ENCODE results near the gene NCAPG2.

NCAPG2 gene

DNA sequence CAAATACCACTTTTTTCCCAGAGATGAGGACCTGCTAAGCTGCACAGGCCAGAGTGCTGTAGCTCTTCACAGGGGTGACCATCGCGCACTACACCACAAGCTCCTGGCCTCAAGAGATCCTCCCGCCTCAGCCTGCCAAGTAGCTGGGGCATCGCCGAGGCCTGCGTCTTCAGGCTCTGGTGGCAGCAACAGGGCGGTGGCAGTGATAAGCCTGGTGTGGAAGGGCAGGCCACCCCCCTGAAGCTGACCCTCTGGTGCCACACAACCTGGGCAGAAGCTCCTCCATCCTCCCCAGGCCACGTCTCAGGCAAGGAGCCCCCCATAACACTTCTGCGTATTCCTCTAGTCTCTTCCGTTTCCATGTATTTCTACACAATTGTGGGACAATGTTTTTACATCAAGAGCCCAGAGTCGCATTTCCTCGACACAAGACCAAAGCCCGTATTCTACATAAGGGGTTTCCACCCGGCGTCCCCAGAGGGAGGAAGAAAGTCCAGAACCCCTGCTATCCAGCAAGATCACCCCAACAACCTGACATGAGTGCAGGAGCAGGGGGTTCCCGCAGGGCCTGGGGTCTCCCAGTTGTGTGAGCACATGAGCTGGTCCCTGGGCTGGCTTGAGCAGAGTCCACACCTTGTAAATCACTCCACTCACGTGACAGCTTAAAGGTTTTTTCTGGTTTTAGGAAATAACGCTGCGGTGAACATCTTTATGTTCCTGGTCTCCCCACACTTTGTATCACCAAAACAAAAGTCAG lies 37.6 kb upstream of the NCAPG2 start:
- H3K36me3 Mint-ChIP-seq (ENCODE audit: insufficient read depth), result peaks cover 86% of the 10 kb centered on the region
- H3K4me3 Mint-ChIP-seq, result no peak overlapping the region
- ATAC-seq (replicated peaks), result no peak
- DNase-seq, result no peak
- no peak overlapping the region for H3K27ac Mint-ChIP-seq
- H3K9me3 Mint-ChIP-seq, result no peaks in the 10 kb centered on the region
- H3K27me3 Mint-ChIP-seq, result no peaks in the 10 kb centered on the region
- peaks cover 0 to 2% of the 10 kb centered on the region in 2 donors for H3K4me1 Mint-ChIP-seq (ENCODE audit: low read depth in 2 of 2)

DNA sequence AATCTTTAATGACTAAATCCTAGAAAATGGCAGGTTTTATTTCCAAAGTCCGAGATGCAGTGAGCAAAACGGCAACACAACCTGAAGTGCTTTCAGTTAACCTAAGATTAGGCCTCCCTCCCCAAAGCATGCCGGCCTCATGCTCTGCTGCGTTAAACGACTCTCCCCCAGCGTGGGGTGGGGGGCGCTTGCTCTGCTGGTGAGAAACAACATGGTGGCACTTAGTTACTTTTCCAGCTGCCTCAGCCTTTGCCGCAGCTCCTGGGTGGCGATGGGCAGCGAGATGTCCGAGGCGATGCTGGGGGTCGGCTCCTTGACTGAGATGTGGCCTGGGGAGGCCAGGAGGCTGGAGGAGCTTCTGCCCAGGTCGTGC lies 36.7 kb upstream of the NCAPG2 start:
- no peaks in the 10 kb centered on the region for H3K4me1 Mint-ChIP-seq (ENCODE audit: low read depth in 2 of 2)
- H3K27ac Mint-ChIP-seq, result no peak overlapping the region
- DNase-seq, result no peak
- H3K9me3 Mint-ChIP-seq, result no peaks in the 10 kb centered on the region
- no peak overlapping the region for H3K4me3 Mint-ChIP-seq
- H3K36me3 Mint-ChIP-seq (ENCODE audit: insufficient read depth), result peaks cover 77% of the 10 kb centered on the region
- H3K27me3 Mint-ChIP-seq, result no peaks in the 10 kb centered on the region
- ATAC-seq (replicated peaks), result no peak

DNA sequence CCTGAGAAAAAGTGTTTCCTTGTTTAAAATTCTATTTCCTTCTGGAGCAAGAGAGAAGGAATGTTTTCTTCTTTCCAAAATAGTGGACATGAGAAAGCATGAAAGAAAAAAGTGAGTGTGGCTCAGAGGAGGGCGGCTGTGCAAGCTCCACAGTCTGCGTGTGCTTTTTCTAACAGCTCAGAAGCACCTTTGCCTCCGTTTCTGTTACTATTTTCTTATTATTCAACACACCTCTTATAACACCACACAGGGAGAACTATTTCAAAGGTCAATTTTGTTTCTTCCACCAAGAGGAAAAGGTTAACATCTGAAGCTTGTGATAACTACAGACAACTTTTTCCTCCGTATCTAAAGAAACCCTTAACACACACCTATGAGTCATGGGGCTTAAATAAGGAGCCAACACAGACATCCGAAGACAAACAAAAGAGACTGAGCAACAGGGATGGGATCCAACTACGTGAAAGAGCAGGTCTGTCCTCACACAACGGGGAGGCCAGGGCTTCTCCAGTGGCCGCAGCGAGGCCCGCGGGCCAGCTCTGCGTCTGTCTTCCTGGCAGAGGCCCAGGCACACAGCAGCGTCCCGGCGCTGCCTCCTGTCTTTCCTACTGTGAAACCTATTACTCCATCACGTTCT lies 36.2 kb upstream of the NCAPG2 start:
- Mint-ChIP-seq H3K4me3 (no peak overlapping the region), H3K27ac (peak overlapping the region; percentile 51 to 57), H3K9me3 (no peaks in the 10 kb centered on the region), H3K4me1 (ENCODE audit: low read depth in 2 of 2) (no peaks in the 10 kb centered on the region), H3K27me3 (no peaks in the 10 kb centered on the region), H3K36me3 (ENCODE audit: insufficient read depth) (peaks cover 76% of the 10 kb centered on the region)
- ATAC-seq (replicated peaks) (no peak), DNase-seq (no peak)

DNA sequence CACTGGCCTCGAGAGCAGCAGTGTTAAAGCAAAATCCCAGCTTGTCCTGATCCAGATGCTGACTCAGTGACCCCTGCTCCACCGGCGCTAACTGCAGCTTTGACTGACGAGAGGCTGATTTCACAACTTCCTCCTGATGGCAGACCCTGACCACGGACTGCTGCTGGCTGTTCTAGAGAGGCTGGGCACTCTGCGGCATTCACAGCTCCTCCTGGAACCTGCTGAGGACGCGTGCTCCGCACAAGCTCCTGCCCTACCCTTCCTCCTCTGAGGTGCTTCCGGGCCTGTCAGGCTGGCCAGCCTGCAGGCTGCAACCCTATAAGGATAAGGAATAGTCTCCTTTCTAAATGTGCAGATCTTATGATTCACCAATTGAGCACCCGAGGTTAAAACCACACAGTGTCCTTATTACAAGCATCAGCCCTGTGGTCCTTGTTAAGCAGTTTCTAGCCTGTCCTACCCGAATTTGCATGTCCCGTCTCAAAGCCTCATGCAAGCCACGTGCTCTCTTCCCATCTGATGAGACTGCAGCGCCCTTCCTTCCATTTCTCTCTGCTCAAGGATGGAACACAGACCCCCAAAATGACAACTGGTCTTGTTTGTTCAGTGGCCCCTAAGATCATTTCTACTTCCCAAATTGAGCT lies 35.5 kb upstream of the NCAPG2 start:
- no peaks in the 10 kb centered on the region for H3K27me3 Mint-ChIP-seq
- peak overlapping the region; percentile 51 to 57 for H3K27ac Mint-ChIP-seq
- DNase-seq (no peak), ATAC-seq (replicated peaks) (no peak)
- peaks cover 75% of the 10 kb centered on the region for H3K36me3 Mint-ChIP-seq (ENCODE audit: insufficient read depth)
- H3K9me3 Mint-ChIP-seq, result no peaks in the 10 kb centered on the region
- H3K4me1 Mint-ChIP-seq (ENCODE audit: low read depth in 2 of 2), result no peaks in the 10 kb centered on the region
- no peak overlapping the region for H3K4me3 Mint-ChIP-seq

GRCh38 chr7:158738841-158739240 lies 34.2 kb upstream of the NCAPG2 start:
- ATAC-seq (replicated peaks) (no peak), DNase-seq (no peak)
- Mint-ChIP-seq H3K9me3 (no peaks in the 10 kb centered on the region), H3K27me3 (no peaks in the 10 kb centered on the region), H3K4me1 (ENCODE audit: low read depth in 2 of 2) (no peaks in the 10 kb centered on the region), H3K36me3 (ENCODE audit: insufficient read depth) (peaks cover 84% of the 10 kb centered on the region), H3K4me3 (no peak overlapping the region), H3K27ac (peak overlapping the region in 1 of 2 donors; percentile 17)

DNA sequence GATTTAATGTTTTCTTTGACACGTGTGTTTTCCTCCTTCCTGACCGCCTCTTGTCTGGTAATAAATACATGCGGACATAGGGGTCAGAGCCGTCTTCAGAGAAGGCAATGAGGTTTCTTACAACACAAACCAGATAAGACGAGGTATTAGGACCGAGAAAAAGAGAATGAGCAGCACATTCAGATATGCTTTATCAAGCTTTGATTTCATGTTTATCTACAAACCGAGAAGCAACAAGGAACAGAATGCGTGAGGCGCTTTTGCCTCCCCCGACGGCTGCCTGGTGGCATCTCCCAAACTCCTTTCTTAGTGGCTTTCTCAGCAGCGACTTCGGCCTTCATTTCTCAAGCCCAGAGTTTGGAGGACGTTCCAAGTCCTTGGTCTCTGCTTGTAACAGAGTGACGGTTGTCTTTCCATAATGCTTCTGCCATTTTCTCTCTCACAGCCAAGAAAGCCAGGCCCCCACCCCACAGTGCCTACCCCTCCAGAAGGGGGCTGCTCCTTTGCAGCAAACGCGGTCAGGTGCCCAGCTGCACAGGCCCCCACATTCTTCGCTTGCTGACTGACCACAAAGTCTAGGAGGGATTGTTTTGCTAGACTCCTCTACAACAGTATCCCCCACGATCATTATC lies 32.6 kb upstream of the NCAPG2 start:
- Mint-ChIP-seq H3K4me3 (no peak overlapping the region), H3K27ac (no peak overlapping the region), H3K36me3 (ENCODE audit: insufficient read depth) (peaks cover 75% of the 10 kb centered on the region), H3K4me1 (ENCODE audit: low read depth in 2 of 2) (no peaks in the 10 kb centered on the region), H3K27me3 (no peaks in the 10 kb centered on the region), H3K9me3 (no peaks in the 10 kb centered on the region)
- DNase-seq, result no peak
- ATAC-seq (replicated peaks), result no peak

GRCh38 chr7:158735935-158736334 lies 31.3 kb upstream of the NCAPG2 start:
- no peaks in the 10 kb centered on the region for H3K4me1 Mint-ChIP-seq (ENCODE audit: low read depth in 2 of 2)
- no peak for DNase-seq
- no peaks in the 10 kb centered on the region for H3K27me3 Mint-ChIP-seq
- H3K27ac Mint-ChIP-seq, result peak overlapping the region; percentile 28 to 63
- no peaks in the 10 kb centered on the region for H3K9me3 Mint-ChIP-seq
- no peak overlapping the region for H3K4me3 Mint-ChIP-seq
- H3K36me3 Mint-ChIP-seq (ENCODE audit: insufficient read depth), result peaks cover 72% of the 10 kb centered on the region
- no peak for ATAC-seq (replicated peaks)

DNA sequence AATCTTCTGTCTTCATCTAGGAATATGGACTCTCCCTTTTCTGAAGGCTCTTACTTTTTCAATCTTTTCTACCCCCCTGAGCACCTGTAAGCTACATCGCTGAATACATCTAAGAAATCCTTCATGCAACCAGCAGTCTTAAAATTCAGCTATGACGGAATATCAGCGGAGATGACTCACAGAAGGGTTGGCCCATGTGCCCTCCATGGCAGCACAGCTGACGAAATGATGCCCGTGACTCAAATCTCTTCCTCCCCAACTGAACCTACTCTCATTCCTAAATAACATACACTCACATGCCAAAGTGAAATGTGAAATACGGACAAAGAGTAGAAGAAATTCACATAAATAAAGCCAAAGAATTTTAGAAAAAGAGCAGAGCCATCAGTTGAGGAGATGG lies 30.3 kb upstream of the NCAPG2 start:
- Mint-ChIP-seq H3K27ac (peak overlapping the region in 1 of 2 donors; percentile 52), H3K4me1 (ENCODE audit: low read depth in 2 of 2) (peaks cover 0 to 2% of the 10 kb centered on the region in 2 donors), H3K9me3 (no peaks in the 10 kb centered on the region), H3K27me3 (no peaks in the 10 kb centered on the region), H3K36me3 (ENCODE audit: insufficient read depth) (peaks cover 65% of the 10 kb centered on the region), H3K4me3 (no peak overlapping the region)
- DNase-seq (no peak), ATAC-seq (replicated peaks) (no peak)

GRCh38 chr7:158733775-158734494 lies 29.3 kb upstream of the NCAPG2 start:
- Mint-ChIP-seq H3K4me1 (ENCODE audit: low read depth in 2 of 2) (peaks cover 0 to 2% of the 10 kb centered on the region in 2 donors), H3K36me3 (ENCODE audit: insufficient read depth) (peaks cover 56% of the 10 kb centered on the region), H3K27ac (peak overlapping the region in 1 of 2 donors; percentile 44), H3K27me3 (no peaks in the 10 kb centered on the region), H3K9me3 (no peaks in the 10 kb centered on the region), H3K4me3 (no peak overlapping the region)
- ATAC-seq (replicated peaks) (no peak), DNase-seq (no peak)

GRCh38 chr7:158733220-158733519 lies 28.6 kb upstream of the NCAPG2 start:
- no peaks in the 10 kb centered on the region for H3K27me3 Mint-ChIP-seq
- peak overlapping the region in 1 of 2 donors; percentile 23 for H3K27ac Mint-ChIP-seq
- no peaks in the 10 kb centered on the region for H3K9me3 Mint-ChIP-seq
- no peak for DNase-seq
- peaks cover 0 to 3% of the 10 kb centered on the region in 2 donors for H3K4me1 Mint-ChIP-seq (ENCODE audit: low read depth in 2 of 2)
- H3K4me3 Mint-ChIP-seq, result no peak overlapping the region
- no peak for ATAC-seq (replicated peaks)
- peaks cover 48% of the 10 kb centered on the region for H3K36me3 Mint-ChIP-seq (ENCODE audit: insufficient read depth)

GRCh38 chr7:158732494-158733219 lies 28.1 kb upstream of the NCAPG2 start:
- Mint-ChIP-seq H3K4me3 (no peak overlapping the region), H3K27ac (peak overlapping the region in 1 of 2 donors; percentile 23)

GRCh38 chr7:158731761-158732160 lies 27.2 kb upstream of the NCAPG2 start:
- H3K36me3 Mint-ChIP-seq (ENCODE audit: insufficient read depth), result peaks cover 41% of the 10 kb centered on the region
- no peak for ATAC-seq (replicated peaks)
- peaks cover 0 to 3% of the 10 kb centered on the region in 2 donors for H3K4me1 Mint-ChIP-seq (ENCODE audit: low read depth in 2 of 2)
- H3K27me3 Mint-ChIP-seq, result no peaks in the 10 kb centered on the region
- DNase-seq, result no peak
- H3K9me3 Mint-ChIP-seq, result no peaks in the 10 kb centered on the region
- no peak overlapping the region for H3K27ac Mint-ChIP-seq
- H3K4me3 Mint-ChIP-seq, result no peak overlapping the region

More at GRCh38 chr7:158732494-158733219, 28.1 kb upstream of the NCAPG2 start:
- ATAC-seq (replicated peaks), result no peak
- no peak for DNase-seq
- H3K9me3 Mint-ChIP-seq, result no peaks in the 10 kb centered on the region
- peaks cover 43% of the 10 kb centered on the region for H3K36me3 Mint-ChIP-seq (ENCODE audit: insufficient read depth)
- peaks cover 0 to 3% of the 10 kb centered on the region in 2 donors for H3K4me1 Mint-ChIP-seq (ENCODE audit: low read depth in 2 of 2)
- H3K27me3 Mint-ChIP-seq, result no peaks in the 10 kb centered on the region
